Measurements from ENCODE around the gene GALNT11. TPM values are rescaled to one million over a fixed set of nuclear protein-coding genes. Genes with fewer than 3 reads are reported as not detected.
"Not testable (repeated sequence)": the region's sequence is repeated elsewhere in the genome, so short reads cannot be mapped to it uniquely, and the experiment has no call there.

The GALNT11 gene
- total and polyA plus RNA-seq, 8 donors, result 13.6 to 331 (median 26.6) TPM

GRCh38 chr7:152076940-152077933 is 51.8 kb downstream of the GALNT11 start:
- H3K9me3 ChIP-seq, result no peaks in the 10 kb centered on the region
- no peak for DNase-seq
- no peaks in the 10 kb centered on the region for H3K36me3 ChIP-seq
- TF ChIP-seq CTCF (IDR thresholded peaks at IDR 0.05) (no peak), POLR2AphosphoS5 (IDR thresholded peaks at IDR 0.05) (no peak), POLR2A (IDR thresholded peaks at IDR 0.05) (no peak), EP300 (IDR thresholded peaks at IDR 0.05) (no peak)
- intact Hi-C loops (cut with DNase I; ENCODE audit: low total_unique reads), result no loop called here
- H3K27me3 ChIP-seq, result no peaks in the 10 kb centered on the region
- no peak overlapping the region for H3K4me3 ChIP-seq
- peaks cover 14 to 73% (median 38%) of the 10 kb centered on the region in 4 donors for H3K4me1 ChIP-seq
- H3K27ac ChIP-seq, result peak overlapping the region; percentile 27 to 78 (median 63)
- 71 to 83% (median 81%) methylated on average over 8 of the region's 8 CpGs for WGBS, 5 donors

GRCh38 chr7:152078025-152078424 is 52.6 kb downstream of the GALNT11 start:
- DNase-seq, result no peak
- H3K27me3 ChIP-seq, result no peaks in the 10 kb centered on the region
- H3K9me3 ChIP-seq, result no peaks in the 10 kb centered on the region
- no peaks in the 10 kb centered on the region for H3K36me3 ChIP-seq
- no peak overlapping the region for H3K4me3 ChIP-seq
- WGBS, 5 donors, result 82 to 94% (median 91%) methylated on average over 6 of the region's 6 CpGs
- intact Hi-C loops (cut with DNase I; ENCODE audit: low total_unique reads), result no loop called here
- no peak overlapping the region for H3K27ac ChIP-seq
- peaks cover 14 to 74% (median 41%) of the 10 kb centered on the region in 4 donors for H3K4me1 ChIP-seq
- TF ChIP-seq POLR2A (IDR thresholded peaks at IDR 0.05) (no peak), CTCF (IDR thresholded peaks at IDR 0.05) (no peak), EP300 (IDR thresholded peaks at IDR 0.05) (no peak), POLR2AphosphoS5 (IDR thresholded peaks at IDR 0.05) (no peak)

GRCh38 chr7:152078786-152079185 is 53.3 kb downstream of the GALNT11 start:
- Histone ChIP-seq H3K27ac (no peak overlapping the region), H3K4me3 (no peak overlapping the region), H3K27me3 (no peaks in the 10 kb centered on the region), H3K9me3 (no peaks in the 10 kb centered on the region), H3K4me1 (peaks cover 14 to 73% (median 41%) of the 10 kb centered on the region in 4 donors), H3K36me3 (no peaks in the 10 kb centered on the region)
- intact Hi-C loops (cut with DNase I; ENCODE audit: low total_unique reads), result no loop called here
- no peak for TF ChIP-seq POLR2A (IDR thresholded peaks at IDR 0.05)
- TF ChIP-seq CTCF (IDR thresholded peaks at IDR 0.05), result no peak
- no peak for TF ChIP-seq EP300 (IDR thresholded peaks at IDR 0.05)
- no peak for TF ChIP-seq POLR2AphosphoS5 (IDR thresholded peaks at IDR 0.05)
- WGBS, 5 donors, result 79 to 85% (median 83%) methylated on average over 3 of the region's 3 CpGs
- DNase-seq, result no peak

GRCh38 chr7:152081088-152081487 is 55.6 kb downstream of the GALNT11 start:
- TF ChIP-seq POLR2A (IDR thresholded peaks at IDR 0.05) (no peak), CTCF (IDR thresholded peaks at IDR 0.05) (no peak), EP300 (IDR thresholded peaks at IDR 0.05) (no peak), POLR2AphosphoS5 (IDR thresholded peaks at IDR 0.05) (no peak)
- Histone ChIP-seq H3K4me3 (no peak overlapping the region), H3K27me3 (no peaks in the 10 kb centered on the region), H3K36me3 (peaks cover 0 to 5% (median 0%) of the 10 kb centered on the region in 4 donors), H3K27ac (no peak overlapping the region), H3K9me3 (no peaks in the 10 kb centered on the region), H3K4me1 (peaks cover 14 to 52% (median 31%) of the 10 kb centered on the region in 4 donors)
- WGBS, 5 donors, result 66 to 78% (median 68%) methylated on average over 4 of the region's 4 CpGs
- intact Hi-C loops (cut with DNase I; ENCODE audit: low total_unique reads), result no loop called here
- DNase-seq, result no peak

- Histone ChIP-seq H3K4me1 (peaks cover 3 to 41% (median 20%) of the 10 kb centered on the region in 4 donors), H3K27ac (peak overlapping the region in 1 of 5 donors; percentile 9)
- H3K27me3 ChIP-seq; H3K36me3 ChIP-seq; DNase-seq; H3K4me3 ChIP-seq; H3K9me3 ChIP-seq; intact Hi-C loops (cut with DNase I; ENCODE audit: low total_unique reads): not testable (repeated sequence)
- WGBS, 5 donors, result 67 to 89% (median 84%) methylated on average over 5 to 6 of the region's 6 CpGs
Observed at GRCh38 chr7:152082073-152082721, 56.7 kb downstream of the GALNT11 start.
